GM21367 (cell line): Measurements from ENCODE around the gene NAV2.

Experiments used
- ATAC-seq: cut with Tn5 transposase; IDR thresholded peaks from one replicate; pipeline ENCODE4 v1.9.1; 2021; ENCODE audit not compliant: unreplicated experiment

NAV2 gene, protein sequence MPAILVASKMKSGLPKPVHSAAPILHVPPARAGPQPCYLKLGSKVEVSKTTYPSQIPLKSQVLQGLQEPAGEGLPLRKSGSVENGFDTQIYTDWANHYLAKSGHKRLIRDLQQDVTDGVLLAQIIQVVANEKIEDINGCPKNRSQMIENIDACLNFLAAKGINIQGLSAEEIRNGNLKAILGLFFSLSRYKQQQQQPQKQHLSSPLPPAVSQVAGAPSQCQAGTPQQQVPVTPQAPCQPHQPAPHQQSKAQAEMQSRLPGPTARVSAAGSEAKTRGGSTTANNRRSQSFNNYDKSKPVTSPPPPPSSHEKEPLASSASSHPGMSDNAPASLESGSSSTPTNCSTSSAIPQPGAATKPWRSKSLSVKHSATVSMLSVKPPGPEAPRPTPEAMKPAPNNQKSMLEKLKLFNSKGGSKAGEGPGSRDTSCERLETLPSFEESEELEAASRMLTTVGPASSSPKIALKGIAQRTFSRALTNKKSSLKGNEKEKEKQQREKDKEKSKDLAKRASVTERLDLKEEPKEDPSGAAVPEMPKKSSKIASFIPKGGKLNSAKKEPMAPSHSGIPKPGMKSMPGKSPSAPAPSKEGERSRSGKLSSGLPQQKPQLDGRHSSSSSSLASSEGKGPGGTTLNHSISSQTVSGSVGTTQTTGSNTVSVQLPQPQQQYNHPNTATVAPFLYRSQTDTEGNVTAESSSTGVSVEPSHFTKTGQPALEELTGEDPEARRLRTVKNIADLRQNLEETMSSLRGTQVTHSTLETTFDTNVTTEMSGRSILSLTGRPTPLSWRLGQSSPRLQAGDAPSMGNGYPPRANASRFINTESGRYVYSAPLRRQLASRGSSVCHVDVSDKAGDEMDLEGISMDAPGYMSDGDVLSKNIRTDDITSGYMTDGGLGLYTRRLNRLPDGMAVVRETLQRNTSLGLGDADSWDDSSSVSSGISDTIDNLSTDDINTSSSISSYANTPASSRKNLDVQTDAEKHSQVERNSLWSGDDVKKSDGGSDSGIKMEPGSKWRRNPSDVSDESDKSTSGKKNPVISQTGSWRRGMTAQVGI (N-terminal part only)

DNA sequence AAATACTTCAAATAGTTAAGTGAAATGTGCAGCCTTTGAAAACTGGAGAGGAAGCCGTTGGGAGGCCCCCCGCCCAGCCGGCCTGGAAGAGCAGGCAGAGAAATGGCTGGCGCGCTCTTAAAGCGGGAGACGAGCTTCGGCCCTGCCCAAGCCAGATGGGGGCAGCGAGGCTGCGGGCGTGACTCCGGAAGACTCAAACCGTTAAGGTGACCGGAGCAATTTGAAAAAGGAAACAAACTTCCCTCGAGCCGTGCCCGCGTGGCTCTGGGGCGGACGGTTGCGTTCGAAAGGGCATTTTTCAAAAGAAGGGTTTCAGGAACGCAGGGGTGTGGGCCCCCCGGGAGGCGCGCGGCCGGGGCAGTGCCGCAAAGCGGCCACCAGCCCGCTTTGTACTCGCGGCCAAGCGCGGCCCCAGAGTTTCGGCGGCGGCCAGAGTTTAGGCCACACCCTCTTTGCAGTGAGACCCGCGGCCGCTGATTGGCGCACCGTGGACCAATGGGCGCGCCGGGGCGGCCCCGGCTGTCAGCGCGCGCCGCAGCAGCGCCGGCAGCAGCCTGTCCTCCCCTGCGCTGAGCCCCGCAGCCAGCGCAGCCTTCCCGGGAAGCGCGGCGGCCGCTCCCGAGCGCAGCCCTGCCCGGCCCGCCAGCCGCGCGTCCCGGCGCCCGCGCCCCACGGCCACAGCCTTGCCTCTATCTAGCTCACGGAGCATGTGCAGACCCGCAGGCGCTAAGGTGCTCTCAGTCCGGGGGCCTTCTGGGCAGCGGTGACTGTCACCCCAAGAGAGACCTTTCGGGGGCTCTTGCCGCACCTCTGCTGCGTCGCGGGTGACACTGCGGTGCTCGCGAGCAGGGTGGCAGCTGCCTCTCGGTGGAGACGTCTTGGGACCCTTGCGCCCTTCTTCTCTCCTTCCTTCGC, at the start of gene NAV2:
NAV2 (plus strand) TSS at position 557 of the 915 bp plus-strand sequence. CDS start 859 bp downstream, outside the sequence.
- ATAC-seq: peak; percentile 99

DNA sequence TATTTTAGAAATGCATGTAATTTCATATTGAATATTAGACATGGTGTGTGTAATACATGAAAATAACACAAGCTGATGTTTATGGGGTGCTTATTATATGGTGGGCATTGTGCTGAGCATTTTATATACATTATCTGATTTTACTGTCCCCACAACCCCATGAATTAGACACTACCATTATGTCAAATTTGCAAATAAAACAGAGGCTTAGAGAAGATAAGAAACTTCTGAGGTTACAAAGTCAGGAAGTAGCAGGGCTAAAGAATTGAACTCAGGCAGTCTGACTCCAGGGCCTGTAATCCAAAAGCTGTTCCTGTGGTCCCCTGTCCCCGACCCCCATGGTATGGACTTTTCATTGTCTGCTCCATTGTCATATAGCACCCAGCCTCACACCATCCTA, 49.4 kb upstream of the NAV2 start:
- no peak for ATAC-seq

DNA sequence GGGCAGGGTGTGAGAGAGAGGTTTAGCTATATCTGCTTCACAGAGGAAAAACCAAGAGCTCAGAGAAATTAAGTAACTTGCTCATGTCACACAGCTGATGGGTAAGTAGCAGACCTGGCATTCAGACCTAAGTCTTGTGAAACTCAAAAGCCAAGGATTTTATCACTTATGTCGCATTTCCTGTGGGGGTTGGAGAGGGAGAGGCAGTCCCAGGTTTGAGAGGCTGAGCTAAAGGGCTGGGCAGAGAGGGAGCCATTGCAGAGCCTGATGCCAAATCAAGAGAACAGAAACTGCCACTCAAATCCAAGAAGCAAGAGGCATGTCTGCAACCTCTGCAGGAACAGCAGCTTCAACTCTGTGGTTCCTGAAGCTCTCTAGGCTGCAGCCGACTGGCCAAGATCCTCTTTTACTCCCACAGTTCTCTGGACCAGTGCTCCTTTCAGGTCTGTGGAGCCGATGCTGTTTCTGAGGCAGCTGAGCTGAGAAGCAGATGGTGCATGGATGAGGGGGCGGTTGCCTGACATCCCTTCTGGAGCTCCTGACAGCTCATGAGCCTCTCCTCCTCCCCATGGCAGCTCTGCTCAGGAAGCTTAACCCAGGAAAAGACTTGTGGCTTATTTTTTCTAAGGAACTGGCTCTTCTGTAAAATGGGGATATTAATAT, 47.6 kb upstream of the NAV2 start:
- ATAC-seq: no peak

DNA sequence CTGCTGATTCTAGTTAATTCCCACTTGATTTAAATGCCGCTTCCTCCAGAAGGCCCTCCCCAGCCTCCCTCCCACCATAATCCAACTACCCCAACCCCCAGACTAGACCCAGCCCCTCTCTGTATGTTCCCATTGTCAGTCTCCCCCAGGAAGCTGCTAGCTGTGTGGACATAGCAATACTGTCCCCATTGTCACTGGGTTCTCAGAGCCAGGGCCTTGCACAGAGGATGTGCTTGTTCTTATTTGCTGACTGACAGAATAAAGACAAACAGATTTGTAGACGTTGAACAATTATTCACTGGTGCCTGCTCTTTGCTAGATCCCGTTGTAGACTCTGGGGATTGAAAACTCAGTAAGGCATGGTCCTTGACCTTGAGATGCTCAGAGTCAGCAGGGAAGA, 45.7 kb upstream of the NAV2 start:
- no peak for ATAC-seq

DNA sequence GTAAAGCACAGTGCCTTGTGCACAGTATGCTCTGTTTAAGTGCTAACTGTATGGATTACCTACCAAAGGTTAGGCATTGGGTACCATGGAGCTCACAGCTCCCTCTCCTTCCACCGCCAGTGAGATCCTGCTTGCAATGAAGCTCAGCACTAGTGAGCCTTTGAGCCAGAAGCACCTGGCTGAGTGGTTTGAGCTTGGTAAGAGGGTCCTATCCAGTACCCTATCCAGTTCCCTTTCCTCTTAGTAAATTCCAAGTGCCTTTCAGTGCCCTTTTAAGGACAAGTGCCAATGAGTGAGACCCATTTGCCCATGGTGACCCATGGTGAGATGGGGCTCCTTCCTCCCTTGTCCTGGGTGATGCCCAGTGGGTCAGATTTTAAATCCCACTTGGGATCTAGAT, 43.1 kb upstream of the NAV2 start:
- ATAC-seq: no peak

DNA sequence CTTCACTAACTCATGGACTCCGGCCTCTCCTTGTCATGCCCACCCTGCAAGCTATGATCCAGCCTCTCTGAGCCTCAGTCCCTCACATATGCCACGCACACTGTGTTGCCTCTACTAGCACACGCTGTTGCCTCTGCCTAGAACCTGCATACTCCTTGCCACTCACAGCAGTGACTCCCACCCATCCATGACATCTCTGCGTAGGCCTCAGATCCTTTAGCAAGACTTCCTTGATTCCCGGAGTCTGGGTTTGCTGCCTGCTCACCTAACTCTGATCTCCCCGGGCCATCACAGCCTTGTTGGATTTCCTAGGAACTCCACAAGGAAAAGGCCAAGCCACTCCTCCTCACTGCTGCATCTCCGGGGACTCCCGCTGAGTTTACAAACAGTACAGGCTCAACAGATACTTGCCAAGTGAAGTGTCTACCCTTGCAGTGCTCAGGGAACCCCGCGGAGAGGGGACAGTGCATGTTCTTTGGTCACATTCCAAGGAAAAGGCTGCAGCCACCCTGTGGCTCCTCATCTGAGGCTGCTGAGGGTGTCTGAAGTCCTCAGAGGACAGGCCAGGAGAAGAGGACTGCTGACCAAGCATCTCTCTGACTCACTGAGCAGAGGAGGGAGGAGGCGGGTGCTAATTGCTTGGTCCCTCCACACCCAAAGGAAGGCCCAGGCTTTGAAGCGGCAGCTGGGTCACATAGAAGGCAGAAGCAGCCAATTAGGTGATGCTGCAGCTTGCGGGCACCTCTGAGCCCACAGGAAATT, 42.4 kb upstream of the NAV2 start:
- ATAC-seq: no peak

DNA sequence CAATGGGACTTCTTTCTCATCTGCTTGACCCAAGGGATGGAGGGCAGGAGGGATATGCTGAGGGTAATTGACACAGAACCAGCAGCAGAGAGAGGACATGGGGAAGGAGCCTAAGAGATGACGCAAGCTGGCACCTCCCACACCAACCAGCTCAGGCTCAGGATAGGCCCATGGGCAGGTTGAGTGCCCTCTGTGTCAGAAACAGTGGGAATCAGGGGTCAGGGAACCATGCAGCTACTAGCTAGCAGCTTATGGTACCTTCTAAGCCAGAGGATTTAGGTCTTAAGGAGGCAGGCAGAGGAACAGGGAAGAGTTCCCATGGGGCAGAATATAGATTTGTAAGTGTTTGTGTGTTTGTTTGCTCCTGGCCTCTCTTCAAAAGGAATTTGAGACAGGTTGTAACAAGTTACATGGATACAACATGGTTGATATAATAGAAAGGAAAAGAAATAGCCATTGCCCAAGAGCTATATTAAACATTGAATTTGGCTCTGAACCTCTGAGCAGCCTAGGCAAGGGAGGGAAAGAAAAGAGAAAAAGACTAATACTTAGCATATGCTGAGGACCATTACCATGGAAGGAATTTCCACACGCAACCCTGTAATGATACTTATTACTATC, 39.9 kb upstream of the NAV2 start:
- no peak for ATAC-seq

DNA sequence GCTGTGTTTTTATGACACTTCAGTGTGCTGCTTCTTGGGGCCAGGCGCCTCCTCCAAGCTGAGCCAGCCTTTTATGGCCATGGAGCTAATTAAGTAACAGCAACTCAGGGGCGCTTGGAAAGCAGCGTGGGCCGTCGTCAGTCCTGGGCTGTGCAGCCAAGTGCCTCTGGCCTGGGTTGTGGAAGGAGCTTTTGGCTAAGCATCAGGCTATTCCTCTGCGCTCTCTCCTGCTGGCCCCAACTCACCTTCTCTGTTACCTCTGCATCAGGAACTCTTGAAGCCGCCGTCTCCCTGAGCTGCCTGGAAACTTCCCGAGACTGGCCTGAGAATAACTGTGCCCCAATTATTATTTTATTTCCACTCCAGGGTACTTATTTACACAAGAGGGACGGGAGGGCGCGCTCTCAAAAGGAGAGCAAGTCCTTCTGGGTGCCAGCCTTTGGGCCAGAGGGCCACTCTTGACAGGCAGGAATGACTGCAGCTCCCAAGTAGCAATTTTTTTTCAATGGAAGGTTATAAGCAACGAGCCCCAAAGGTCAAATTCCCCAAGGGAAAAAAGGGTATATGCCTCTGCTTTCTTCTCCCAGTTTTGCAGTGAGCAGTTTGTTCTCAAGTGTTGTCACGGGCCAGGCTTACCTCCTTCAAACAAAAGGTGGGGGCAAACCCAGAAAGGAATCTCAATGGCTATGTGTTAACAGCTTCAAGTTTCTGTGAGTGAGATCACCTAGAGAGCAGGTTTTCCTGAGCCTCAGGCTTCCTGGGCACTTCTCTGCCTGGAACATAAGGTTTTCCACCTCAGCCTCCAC, 38.5 kb upstream of the NAV2 start:
- no peak for ATAC-seq

DNA sequence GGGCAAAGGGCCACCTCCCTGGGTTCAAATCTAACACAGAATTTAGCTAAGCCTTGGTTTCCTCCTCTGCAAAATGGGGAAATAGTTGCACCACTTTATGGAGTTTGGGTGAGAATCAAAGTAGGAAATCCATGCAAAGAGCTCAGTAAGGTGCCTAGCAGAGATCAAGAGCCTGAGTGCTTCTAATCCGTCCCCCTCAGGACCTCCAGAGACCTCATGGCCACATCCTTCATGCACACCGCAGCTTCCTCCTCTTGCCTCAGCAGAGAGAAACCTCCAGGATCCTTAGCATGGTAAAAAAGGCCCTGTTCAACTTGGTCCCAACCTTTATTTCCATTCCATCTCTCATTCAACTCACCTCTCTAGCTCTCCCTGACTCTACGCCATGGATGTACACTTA, 37.8 kb upstream of the NAV2 start:
- ATAC-seq: no peak

DNA sequence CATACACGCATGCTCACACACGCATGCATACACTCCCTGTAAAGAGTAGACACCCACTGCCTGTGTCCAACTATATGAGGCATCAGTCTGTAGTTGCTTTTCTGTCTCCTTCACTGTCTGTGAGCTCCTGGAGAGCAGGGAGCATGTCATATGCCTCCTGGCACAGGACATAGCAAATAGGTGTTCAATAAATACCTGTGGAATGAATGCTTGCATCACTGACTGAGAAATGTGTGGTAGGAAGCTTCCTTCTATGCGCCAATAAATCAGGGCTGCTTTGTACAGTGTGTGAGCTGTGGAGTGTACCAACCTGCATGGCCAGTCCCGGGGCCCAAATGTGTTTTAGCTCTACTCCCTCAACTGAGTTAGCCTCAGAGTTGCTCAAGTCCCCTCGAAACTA, 37.2 kb upstream of the NAV2 start:
- no peak for ATAC-seq

DNA sequence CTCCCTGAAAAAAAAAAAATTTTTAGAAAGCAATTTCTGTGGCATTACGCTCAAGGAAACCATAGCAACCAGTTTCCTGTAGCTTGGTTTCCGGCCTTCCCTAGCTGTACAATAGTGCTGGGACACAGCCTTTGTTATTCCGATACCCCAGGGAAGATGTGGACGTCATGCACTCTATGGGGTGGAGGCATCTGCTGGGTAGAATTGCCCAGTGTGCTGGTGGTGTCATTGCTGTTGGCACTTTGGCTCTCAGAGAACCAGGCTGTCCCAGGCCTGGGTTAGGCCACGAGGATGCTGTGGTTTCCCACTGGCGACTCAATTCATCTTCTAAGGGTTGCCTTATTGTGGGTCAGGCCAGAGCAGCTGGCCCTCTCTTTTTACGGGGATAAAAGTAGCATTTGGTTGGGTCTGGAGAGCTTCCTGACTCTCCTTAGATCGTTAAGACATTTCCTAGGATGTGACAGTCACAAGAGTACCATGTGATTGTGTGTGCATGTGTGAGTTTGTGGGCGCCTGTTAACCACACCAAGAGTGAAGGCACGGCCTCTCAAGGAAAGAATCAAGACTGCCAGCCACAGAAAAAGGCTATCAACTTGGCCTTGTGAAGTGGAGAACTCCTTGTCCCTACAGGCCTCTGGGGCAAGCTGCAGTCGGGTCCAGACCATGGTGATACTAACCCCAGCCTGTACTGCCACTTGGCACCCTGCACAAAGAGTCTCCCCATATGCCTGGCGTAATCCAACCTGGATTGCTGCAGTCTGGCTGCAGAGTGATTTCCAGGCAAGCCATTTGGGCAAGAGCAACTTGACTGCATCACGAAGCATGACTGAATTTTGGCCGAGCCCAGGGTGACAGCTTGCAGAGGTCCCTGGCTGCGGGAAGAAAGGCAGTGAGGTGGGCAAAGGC, 35.9 kb upstream of the NAV2 start:
- no peak for ATAC-seq

DNA sequence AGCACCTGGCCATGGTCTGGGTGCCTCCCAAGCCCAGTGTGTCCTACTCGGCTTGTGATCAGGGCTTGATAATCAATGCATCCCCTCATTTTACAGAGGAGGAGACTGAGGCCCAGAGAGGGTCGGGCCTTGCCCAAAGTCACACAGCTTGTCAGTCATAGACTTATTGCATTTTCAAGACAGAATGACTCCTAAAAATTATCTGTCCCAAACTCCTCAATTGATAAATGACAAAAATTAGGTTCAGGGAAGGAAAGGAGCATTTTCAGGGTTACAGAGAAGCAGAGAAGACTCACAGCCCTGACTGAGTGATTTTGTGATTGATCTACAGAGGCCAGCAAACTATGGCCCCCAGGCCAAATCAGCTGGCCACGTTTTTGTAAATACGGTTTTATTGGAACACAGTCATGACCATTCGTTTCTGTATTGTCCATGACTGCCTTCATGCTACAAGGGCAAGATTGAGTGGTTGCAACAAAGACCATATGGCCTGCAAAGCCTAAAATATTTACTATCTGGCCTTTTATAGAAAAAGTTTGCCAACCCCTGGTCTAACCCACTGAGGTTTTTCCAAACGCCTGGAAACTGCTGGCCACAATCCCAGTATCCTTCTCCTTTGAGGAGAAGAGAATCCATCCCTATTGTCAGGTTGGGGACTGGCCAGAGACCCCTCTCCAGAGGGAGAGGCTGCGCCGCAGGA, 35.1 kb upstream of the NAV2 start:
- ATAC-seq: no peak

DNA sequence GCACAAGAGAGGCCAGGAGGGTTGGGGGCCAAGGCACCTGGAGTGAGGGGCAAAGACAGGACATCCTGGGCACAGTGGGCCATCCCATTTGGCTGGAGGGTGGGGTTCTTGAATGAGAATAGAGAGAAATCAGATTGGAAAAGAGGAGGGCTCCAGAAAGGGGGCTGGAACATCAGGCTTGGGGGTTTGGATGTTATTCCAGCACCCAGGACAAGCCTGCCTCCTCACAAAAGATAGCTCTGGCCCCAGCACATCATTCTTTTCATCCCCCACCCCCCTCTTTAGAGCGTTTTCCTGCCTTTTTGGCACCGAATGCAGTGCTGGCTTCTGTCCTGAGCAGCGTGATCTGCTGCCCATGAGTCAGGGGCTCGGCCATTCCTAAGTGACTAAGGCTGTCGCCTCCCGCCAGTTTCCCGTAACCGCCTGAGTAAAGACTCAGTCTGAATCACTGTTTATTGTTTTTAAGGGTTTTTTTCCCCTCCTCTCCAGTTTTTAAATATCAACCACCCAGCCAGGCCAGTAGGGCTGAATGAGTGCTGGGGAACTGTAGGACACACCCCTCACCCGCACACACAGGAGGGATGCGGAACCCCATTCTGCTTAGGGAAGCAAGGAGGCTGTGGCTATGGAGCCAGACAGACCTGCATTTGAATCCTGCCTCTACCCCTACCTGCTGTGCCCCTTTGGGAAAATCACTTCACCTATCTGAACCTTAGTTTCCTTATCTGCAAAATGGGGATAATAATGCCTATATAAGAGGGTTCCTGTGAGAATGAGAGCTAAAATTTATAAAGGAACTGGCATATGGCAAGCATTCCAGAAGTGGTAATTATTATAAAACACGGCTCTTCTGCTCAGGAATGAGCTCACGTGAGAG, 32.4 kb upstream of the NAV2 start:
- no peak for ATAC-seq

DNA sequence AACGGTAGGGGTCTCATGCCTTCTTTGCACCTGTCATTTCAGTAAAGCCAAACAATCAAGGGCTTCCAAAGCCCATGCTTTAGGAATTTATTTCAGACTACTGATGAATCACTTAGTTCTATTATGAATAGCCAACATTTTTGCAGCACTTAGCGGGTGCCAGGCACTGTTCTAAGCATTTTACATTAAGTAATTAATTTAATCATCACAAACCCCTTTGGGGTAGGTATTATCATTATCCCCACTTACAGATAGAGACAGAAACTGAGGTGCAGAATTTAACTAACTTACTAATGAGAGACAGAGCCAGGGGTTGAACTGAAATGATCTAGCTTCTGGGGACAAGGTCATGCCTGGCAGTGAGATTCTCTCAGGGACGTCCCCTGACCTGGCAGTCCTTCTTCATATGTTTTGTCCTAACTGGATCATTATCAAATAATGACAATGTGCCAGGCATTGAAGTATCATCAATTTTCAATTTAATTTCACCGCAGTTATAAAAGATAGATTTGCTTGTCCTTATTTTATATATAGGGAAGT, 31.7 kb upstream of the NAV2 start:
- ATAC-seq: no peak

DNA sequence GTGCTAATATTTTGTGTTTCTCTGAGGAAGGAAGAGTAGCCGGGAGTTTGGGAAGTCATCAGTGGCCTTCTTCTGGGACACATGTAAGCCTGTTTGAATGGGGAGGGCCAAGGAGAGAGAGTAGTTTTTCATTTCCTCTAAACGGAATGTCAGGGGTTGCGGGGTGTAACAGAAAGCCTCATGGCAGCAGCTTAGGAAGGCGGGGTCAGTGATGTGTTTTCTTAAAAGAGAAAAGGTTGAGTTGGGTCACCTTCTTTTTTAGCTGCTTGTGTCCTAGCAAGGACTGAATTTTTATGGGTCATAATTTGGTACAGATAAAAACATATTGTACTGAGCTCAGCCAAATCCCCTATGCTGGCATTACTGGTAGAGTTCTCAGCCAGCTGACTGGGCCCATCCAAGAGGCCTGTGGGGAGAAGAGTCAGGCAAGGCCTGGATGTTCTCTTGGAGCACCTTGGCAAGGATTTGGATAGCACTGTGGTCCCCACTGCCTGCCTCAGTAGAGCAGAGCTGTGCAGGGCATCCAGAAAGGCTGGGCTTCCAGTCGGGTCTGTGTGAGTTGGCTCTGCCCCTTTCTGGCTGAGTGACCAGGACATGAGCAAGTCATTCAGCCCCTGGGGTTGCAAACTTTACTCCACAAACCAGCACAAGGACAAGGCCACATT, 29.4 kb upstream of the NAV2 start:
- ATAC-seq: no peak
